Coronary artery (tissue), 2 donors: Measurements from ENCODE around the gene IGDCC3.
A peak's percentile ranks its signal among the peaks of the same experiment; 100 is the strongest.

Experiments used
- DNase-seq: peaks from one replicate; pipeline ENCODE4 v3.0.0-alpha.2; 2017; ENCODE audit warnings: low spot score
- H3K27ac ChIP-seq, 2 donors: fragments of 200-600 bp; sonication (generic); one replicate each; pipeline ENCODE4 v1.5.1; 2016 to 2019
- H3K4me3 ChIP-seq: fragments of 200-600 bp; sonication (generic); 2 replicates; pipeline ENCODE4 v1.5.1; 2016; ENCODE audit warnings: mild to moderate bottlenecking, moderate library complexity
- CTCF ChIP-seq: fragments of 200-600 bp; sonication (generic); IDR thresholded peaks from one replicate; pipeline ENCODE4 v1.5.1; 2019; ENCODE audit warnings: antibody characterized with exemption

Gene IGDCC3

GRCh38 chr15:65375871-65376607, 1.8 kb downstream of the IGDCC3 start:
- peak overlapping the region; percentile 76 for H3K4me3 ChIP-seq
- no peak for DNase-seq
- no peak for TF ChIP-seq CTCF
- H3K27ac ChIP-seq: no peak overlapping the region

- no peak for TF ChIP-seq CTCF
- H3K4me3 ChIP-seq: no peak overlapping the region
- no peak overlapping the region for H3K27ac ChIP-seq
- DNase-seq: no peak
These were observed 2.9 kb downstream of the IGDCC3 start for GRCh38 chr15:65374821-65375401.

- no peak for DNase-seq
- TF ChIP-seq CTCF: no peak
- H3K27ac ChIP-seq: no peak overlapping the region
- no peak overlapping the region for H3K4me3 ChIP-seq
These were observed 3.5 kb downstream of the IGDCC3 start for GRCh38 chr15:65374334-65374733.

- DNase-seq: no peak
- Histone ChIP-seq H3K4me3 (no peak overlapping the region), H3K27ac (no peak overlapping the region)
- TF ChIP-seq CTCF: no peak
These were observed 4.6 kb downstream of the IGDCC3 start for GRCh38 chr15:65373163-65373651.

- H3K4me3 ChIP-seq: no peak overlapping the region
- H3K27ac ChIP-seq: no peak overlapping the region
- TF ChIP-seq CTCF: no peak
- DNase-seq: no peak
These were observed 5.1 kb downstream of the IGDCC3 start for GRCh38 chr15:65372787-65373067.

- no peak for DNase-seq
- Histone ChIP-seq H3K4me3 (no peak overlapping the region), H3K27ac (no peak overlapping the region)
- TF ChIP-seq CTCF: no peak
These were observed 5.6 kb downstream of the IGDCC3 start for GRCh38 chr15:65371976-65372786.
